Measurements from ENCODE around the gene ERCC8. TPM values are rescaled to one million over a fixed set of nuclear protein-coding genes. Genes with fewer than 3 reads are reported as not detected.

The ERCC8 gene
- total and polyA plus RNA-seq, 2 of the 13 experiments (the other 11 are each of a cell fraction or from before 2014, with no cell fraction given): 24.4 to 35.2 TPM

- TF ChIP-seq, protein P1, sequence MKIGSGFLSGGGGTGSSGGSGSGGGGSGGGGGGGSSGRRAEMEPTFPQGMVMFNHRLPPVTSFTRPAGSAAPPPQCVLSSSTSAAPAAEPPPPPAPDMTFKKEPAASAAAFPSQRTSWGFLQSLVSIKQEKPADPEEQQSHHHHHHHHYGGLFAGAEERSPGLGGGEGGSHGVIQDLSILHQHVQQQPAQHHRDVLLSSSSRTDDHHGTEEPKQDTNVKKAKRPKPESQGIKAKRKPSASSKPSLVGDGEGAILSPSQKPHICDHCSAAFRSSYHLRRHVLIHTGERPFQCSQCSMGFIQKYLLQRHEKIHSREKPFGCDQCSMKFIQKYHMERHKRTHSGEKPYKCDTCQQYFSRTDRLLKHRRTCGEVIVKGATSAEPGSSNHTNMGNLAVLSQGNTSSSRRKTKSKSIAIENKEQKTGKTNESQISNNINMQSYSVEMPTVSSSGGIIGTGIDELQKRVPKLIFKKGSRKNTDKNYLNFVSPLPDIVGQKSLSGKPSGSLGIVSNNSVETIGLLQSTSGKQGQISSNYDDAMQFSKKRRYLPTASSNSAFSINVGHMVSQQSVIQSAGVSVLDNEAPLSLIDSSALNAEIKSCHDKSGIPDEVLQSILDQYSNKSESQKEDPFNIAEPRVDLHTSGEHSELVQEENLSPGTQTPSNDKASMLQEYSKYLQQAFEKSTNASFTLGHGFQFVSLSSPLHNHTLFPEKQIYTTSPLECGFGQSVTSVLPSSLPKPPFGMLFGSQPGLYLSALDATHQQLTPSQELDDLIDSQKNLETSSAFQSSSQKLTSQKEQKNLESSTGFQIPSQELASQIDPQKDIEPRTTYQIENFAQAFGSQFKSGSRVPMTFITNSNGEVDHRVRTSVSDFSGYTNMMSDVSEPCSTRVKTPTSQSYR (CRISPR knock-in tag; IDR thresholded peaks at IDR 0.05; ENCODE audit: borderline replicate concordance): no peak
- TF ChIP-seq NFKBIZ (CRISPR knock-in tag; IDR thresholded peaks at IDR 0.05) (no peak), GMEB1 (CRISPR knock-in tag; IDR thresholded peaks at IDR 0.05; ENCODE audit: borderline replicate concordance) (peak; percentile 51; the same call in 1 of the 2 replicates), FOSL1 (CRISPR knock-in tag; IDR thresholded peaks at IDR 0.05; ENCODE audit: borderline replicate concordance) (no peak), GATAD1 (CRISPR knock-in tag; IDR thresholded peaks at IDR 0.05) (peak; percentile 96), HNRNPUL1 (IDR thresholded peaks at IDR 0.05; ENCODE audit: low read depth, low read length) (no peak), HOMEZ (CRISPR knock-in tag; IDR thresholded peaks at IDR 0.05; ENCODE audit: low read depth) (0 out of 2 replicates have a peak, but pooled peaks have one; percentile 24), MBNL3 (CRISPR knock-in tag; conservative IDR thresholded peaks at IDR 0.05) (no peak), ZNF280B (CRISPR knock-in tag; IDR thresholded peaks at IDR 0.05; ENCODE audit: borderline replicate concordance) (no peak), CCDC6 (CRISPR knock-in tag; IDR thresholded peaks at IDR 0.05) (no peak), ZNF720 (CRISPR knock-in tag; IDR thresholded peaks at IDR 0.05) (no peak), NRL (CRISPR knock-in tag; IDR thresholded peaks at IDR 0.05; ENCODE audit: borderline replicate concordance) (no peak; the same call in 1 of the 2 replicates)
- TF ChIP-seq, protein P2, sequence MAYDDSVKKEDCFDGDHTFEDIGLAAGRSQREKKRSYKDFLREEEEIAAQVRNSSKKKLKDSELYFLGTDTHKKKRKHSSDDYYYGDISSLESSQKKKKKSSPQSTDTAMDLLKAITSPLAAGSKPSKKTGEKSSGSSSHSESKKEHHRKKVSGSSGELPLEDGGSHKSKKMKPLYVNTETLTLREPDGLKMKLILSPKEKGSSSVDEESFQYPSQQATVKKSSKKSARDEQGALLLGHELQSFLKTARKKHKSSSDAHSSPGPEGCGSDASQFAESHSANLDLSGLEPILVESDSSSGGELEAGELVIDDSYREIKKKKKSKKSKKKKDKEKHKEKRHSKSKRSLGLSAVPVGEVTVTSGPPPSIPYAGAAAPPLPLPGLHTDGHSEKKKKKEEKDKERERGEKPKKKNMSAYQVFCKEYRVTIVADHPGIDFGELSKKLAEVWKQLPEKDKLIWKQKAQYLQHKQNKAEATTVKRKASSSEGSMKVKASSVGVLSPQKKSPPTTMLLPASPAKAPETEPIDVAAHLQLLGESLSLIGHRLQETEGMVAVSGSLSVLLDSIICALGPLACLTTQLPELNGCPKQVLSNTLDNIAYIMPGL (CRISPR knock-in tag; IDR thresholded peaks at IDR 0.05; ENCODE audit: borderline replicate concordance in 1 of 2, low read depth in 1 of 2): peak in 1 of 2 experiments; percentile 88; a peak in 3 of 4 replicates
- TF ChIP-seq, protein P3, sequence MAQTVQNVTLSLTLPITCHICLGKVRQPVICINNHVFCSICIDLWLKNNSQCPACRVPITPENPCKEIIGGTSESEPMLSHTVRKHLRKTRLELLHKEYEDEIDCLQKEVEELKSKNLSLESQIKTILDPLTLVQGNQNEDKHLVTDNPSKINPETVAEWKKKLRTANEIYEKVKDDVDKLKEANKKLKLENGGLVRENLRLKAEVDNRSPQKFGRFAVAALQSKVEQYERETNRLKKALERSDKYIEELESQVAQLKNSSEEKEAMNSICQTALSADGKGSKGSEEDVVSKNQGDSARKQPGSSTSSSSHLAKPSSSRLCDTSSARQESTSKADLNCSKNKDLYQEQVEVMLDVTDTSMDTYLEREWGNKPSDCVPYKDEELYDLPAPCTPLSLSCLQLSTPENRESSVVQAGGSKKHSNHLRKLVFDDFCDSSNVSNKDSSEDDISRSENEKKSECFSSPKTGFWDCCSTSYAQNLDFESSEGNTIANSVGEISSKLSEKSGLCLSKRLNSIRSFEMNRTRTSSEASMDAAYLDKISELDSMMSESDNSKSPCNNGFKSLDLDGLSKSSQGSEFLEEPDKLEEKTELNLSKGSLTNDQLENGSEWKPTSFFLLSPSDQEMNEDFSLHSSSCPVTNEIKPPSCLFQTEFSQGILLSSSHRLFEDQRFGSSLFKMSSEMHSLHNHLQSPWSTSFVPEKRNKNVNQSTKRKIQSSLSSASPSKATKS (CRISPR knock-in tag; IDR thresholded peaks at IDR 0.05): no peak
Measured at GRCh38 chr5:60944904-60945812, at the start of gene ERCC8, which contains the start of gene NDUFAF2 (continued).
